SK-N-SH (cell line): Measurements from ENCODE around the gene PLPPR5. TPM values are rescaled to one million over a fixed set of nuclear protein-coding genes. Genes with fewer than 3 reads are reported as not detected.

Experiments used
- CTCF ChIA-PET: fragments of 300-600, 350-600 bp; formaldehyde crosslinking; extraction: SDS; loops from one replicate; lab custom pipeline; 2021; lab: Yijun Ruan, JAX
- POLR2A ChIA-PET: fragments of 350-600 bp; sonication (Branson Sonifier 250); formaldehyde crosslinking; extraction: SDS; loops from one replicate; lab custom pipeline; 2020; ENCODE audit warnings: antibody characterized with exemption, inconsistent platforms; lab: Yijun Ruan, JAX
- DNase-seq: peaks from one replicate; pipeline ENCODE4 v3.0.0; 2012
- H2AFZ ChIP-seq: fragments of 200-600 bp; sonication (generic); 2 replicates; pipeline ENCODE4 v1.8.1; 2016; ENCODE audit warnings: antibody characterized with exemption, mild to moderate bottlenecking, low read depth
- H3F3A ChIP-seq: fragments of 200-600 bp; sonication (generic); replicated peaks from 2 replicates; pipeline ENCODE3; 2016; ENCODE audit warnings: antibody characterized with exemption, mild to moderate bottlenecking; ENCODE audit not compliant: insufficient read depth
- H3K27ac ChIP-seq, 2 experiments: fragments of 200-500 bp in 1 of 2; fragments of 200-600 bp in 1 of 2; sonication (Bioruptor generic) in 1 of 2; sonication (generic), shearing (Covaris generic) in 1 of 2; 2 replicates each; pipeline versions ENCODE4 v1.5.1 to v1.6.1; 2014 to 2016; ENCODE audit warnings: low read depth in 2 of 2, inconsistent platforms in 1 of 2, low read length in 1 of 2, mild to moderate bottlenecking in 1 of 2, mixed read lengths in 1 of 2
- H3K27me3 ChIP-seq: fragments of 200-600 bp; sonication (generic), shearing (Covaris generic); 2 replicates; pipeline ENCODE4 v1.6.1; 2016; ENCODE audit warnings: mixed run types; ENCODE audit not compliant: insufficient read depth
- H3K36me3 ChIP-seq, 2 experiments: fragments of 200-500 bp in 1 of 2; fragments of 200-600 bp in 1 of 2; sonication (Bioruptor generic) in 1 of 2; sonication (generic) in 1 of 2; replicated peaks in 1 of 2; 2 replicates each; pipeline versions ENCODE3 to v1.5.1; 2014 to 2016; ENCODE audit warnings: low read length in 1 of 2, mild to moderate bottlenecking in 1 of 2; ENCODE audit not compliant: insufficient read depth in 2 of 2, control insufficient read depth in 1 of 2
- H3K4me1 ChIP-seq, 2 experiments: fragments of 200-500 bp in 1 of 2; fragments of 200-600 bp in 1 of 2; sonication (Bioruptor generic) in 1 of 2; sonication (generic), shearing (Covaris generic) in 1 of 2; 2 replicates each; pipeline versions ENCODE4 v1.5.1 to v1.6.1; 2014 to 2016; ENCODE audit warnings: low read depth in 1 of 2, low read length in 1 of 2, mixed run types in 1 of 2; ENCODE audit not compliant: insufficient read depth in 2 of 2, control insufficient read depth in 1 of 2
- H3K4me2 ChIP-seq: fragments of 200-600 bp; sonication (generic), shearing (Covaris generic); 2 replicates; pipeline ENCODE4 v1.6.1; 2017; ENCODE audit warnings: mixed run types
- H3K4me3 ChIP-seq, 2 experiments: fragments of 200-500 bp in 1 of 2; fragments of 200-600 bp in 1 of 2; sonication (Bioruptor generic) in 1 of 2; sonication (generic), shearing (Covaris generic) in 1 of 2; 2 replicates each; pipeline versions ENCODE4 v1.5.1 to v1.8.1; 2014 to 2016; ENCODE audit warnings: low read depth in 2 of 2, inconsistent platforms in 1 of 2, low read length in 1 of 2, mild to moderate bottlenecking in 1 of 2, mixed read lengths in 1 of 2, moderate library complexity in 1 of 2
- H3K79me2 ChIP-seq: fragments of 200-600 bp; sonication (generic); 2 replicates; pipeline ENCODE4 v1.8.1; 2017; ENCODE audit warnings: mild to moderate bottlenecking; ENCODE audit not compliant: insufficient read depth
- H3K9ac ChIP-seq: fragments of 200-600 bp; sonication (generic); 2 replicates; pipeline ENCODE4 v1.6.1; 2017; ENCODE audit warnings: mixed run types
- H3K9me2 ChIP-seq: fragments of 200-600 bp; sonication (generic); 2 replicates; pipeline ENCODE4 v1.6.1; 2017; ENCODE audit warnings: mixed run types
- H3K9me3 ChIP-seq: fragments of 200-600 bp; sonication (generic); 2 replicates; pipeline ENCODE4 v1.6.1; 2017; ENCODE audit warnings: mixed run types, mild to moderate bottlenecking, moderate library complexity
- H4K20me1 ChIP-seq: fragments of 200-600 bp; sonication (generic); 2 replicates; pipeline ENCODE4 v1.6.1; 2017; ENCODE audit warnings: mild to moderate bottlenecking, mixed run types; ENCODE audit not compliant: insufficient read depth
- CHD2 ChIP-seq: fragments of 150-350 bp; IDR thresholded peaks from 2 replicates; pipeline ENCODE4 v1.6.1; 2018; ENCODE audit warnings: low read length; ENCODE audit not compliant: partially characterized antibody
- FOSL2 ChIP-seq: IDR thresholded peaks from 2 replicates; pipeline ENCODE4 v1.4.0; 2012; ENCODE audit warnings: low read depth, mild to moderate bottlenecking, moderate library complexity, borderline replicate concordance
- GATA2 ChIP-seq: sonication (generic); formaldehyde crosslinking; IDR thresholded peaks from 2 replicates; pipeline ENCODE4 v1.5.0; 2020; ENCODE audit warnings: mild to moderate bottlenecking, missing genetic modification reagents
- JUND ChIP-seq: IDR thresholded peaks from 2 replicates; pipeline ENCODE4 v1.4.0; 2012
- MEF2A ChIP-seq: IDR thresholded peaks from 2 replicates; pipeline ENCODE4 v1.4.0; 2012; ENCODE audit warnings: low read depth, borderline replicate concordance
- MXI1 ChIP-seq: IDR thresholded peaks from 2 replicates; pipeline ENCODE4 v1.6.1; 2012; ENCODE audit warnings: mild to moderate bottlenecking, low read depth, low read length, improper control_type of control experiment
- NFIC ChIP-seq: IDR thresholded peaks from 2 replicates; pipeline ENCODE4 v1.4.0; 2012; ENCODE audit warnings: borderline replicate concordance
- NRF1 ChIP-seq: IDR thresholded peaks from 2 replicates; pipeline ENCODE4 v1.6.1; 2012; ENCODE audit warnings: low read depth, mild to moderate bottlenecking, low read length
- PBX3 ChIP-seq: IDR thresholded peaks from 2 replicates; pipeline ENCODE4; 2012
- RFX5 ChIP-seq: IDR thresholded peaks from 2 replicates; pipeline ENCODE4 v1.6.1; 2012; ENCODE audit warnings: mild to moderate bottlenecking, improper control_type of control experiment, low read length
- SIN3A ChIP-seq: IDR thresholded peaks from 2 replicates; pipeline ENCODE4 v1.6.1; 2012; ENCODE audit warnings: low read depth, mild to moderate bottlenecking, low read length, moderate library complexity, borderline replicate concordance
- SMC3 ChIP-seq: IDR thresholded peaks from 2 replicates; pipeline ENCODE4 v1.6.1; 2012; ENCODE audit warnings: low read depth, low read length, improper control_type of control experiment
- TCF12 ChIP-seq: IDR thresholded peaks from 2 replicates; pipeline ENCODE4 v1.4.0; 2012
- TEAD4 ChIP-seq: IDR thresholded peaks from 2 replicates; pipeline ENCODE4 v1.4.0; 2012; ENCODE audit warnings: mild to moderate bottlenecking, borderline replicate concordance; ENCODE audit not compliant: insufficient read depth
- YY1 ChIP-seq: IDR thresholded peaks from 2 replicates; pipeline ENCODE4 v1.4.0; 2012; ENCODE audit warnings: low read depth, mild to moderate bottlenecking
- ZBTB33 ChIP-seq: IDR thresholded peaks from 2 replicates; pipeline ENCODE4 v1.4.0; 2012; ENCODE audit warnings: low read depth, borderline replicate concordance
- polyA plus RNA-seq, 3 experiments: library from polyadenylated mRNA; depleted of rRNA; stranded (reverse); fragments of >200 nt; gene quantifications; 2 replicates each; pipeline ENCODE4 v1.2.3, GENCODE V29; 2012
- TF ChIP-seq, protein P1 (sequence below): IDR thresholded peaks from 2 replicates; pipeline ENCODE4 v1.6.1; 2012; ENCODE audit warnings: mild to moderate bottlenecking, low read depth, low read length, moderate library complexity
- TF ChIP-seq, protein P2 (sequence below): IDR thresholded peaks from 2 replicates; pipeline ENCODE4 v1.4.0; 2012; ENCODE audit warnings: low read depth

The PLPPR5 gene
- polyA plus RNA-seq, 1 of the 3 experiments (the other 2 are of a cell fraction): 0.23 TPM

DNA sequence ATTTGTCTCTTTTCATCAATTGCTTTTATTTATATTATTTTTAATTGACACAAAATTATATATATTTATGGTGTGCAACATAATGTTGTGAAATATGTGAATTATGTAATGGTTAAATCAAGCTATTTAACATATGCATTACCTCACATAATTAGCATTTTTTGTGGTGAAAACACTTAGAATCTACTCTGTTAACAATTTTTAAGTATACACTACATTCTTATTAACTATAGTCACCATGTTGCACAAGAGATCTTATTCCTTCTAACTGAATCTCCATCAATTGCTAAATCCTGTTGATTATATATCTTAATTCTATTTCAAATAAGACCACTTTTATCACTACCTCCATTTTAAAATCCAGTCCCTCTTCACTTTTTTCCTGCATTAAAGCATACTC lies 42.5 kb downstream of the PLPPR5 start (continued):
- TF ChIP-seq, protein P1, sequence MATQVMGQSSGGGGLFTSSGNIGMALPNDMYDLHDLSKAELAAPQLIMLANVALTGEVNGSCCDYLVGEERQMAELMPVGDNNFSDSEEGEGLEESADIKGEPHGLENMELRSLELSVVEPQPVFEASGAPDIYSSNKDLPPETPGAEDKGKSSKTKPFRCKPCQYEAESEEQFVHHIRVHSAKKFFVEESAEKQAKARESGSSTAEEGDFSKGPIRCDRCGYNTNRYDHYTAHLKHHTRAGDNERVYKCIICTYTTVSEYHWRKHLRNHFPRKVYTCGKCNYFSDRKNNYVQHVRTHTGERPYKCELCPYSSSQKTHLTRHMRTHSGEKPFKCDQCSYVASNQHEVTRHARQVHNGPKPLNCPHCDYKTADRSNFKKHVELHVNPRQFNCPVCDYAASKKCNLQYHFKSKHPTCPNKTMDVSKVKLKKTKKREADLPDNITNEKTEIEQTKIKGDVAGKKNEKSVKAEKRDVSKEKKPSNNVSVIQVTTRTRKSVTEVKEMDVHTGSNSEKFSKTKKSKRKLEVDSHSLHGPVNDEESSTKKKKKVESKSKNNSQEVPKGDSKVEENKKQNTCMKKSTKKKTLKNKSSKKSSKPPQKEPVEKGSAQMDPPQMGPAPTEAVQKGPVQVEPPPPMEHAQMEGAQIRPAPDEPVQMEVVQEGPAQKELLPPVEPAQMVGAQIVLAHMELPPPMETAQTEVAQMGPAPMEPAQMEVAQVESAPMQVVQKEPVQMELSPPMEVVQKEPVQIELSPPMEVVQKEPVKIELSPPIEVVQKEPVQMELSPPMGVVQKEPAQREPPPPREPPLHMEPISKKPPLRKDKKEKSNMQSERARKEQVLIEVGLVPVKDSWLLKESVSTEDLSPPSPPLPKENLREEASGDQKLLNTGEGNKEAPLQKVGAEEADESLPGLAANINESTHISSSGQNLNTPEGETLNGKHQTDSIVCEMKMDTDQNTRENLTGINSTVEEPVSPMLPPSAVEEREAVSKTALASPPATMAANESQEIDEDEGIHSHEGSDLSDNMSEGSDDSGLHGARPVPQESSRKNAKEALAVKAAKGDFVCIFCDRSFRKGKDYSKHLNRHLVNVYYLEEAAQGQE: no peak
- TF ChIP-seq ZBTB33 (no peak), FOSL2 (no peak), SMC3 (no peak), TEAD4 (no peak), YY1 (no peak), JUND (no peak), MEF2A (no peak), SIN3A (no peak), PBX3 (no peak)

GRCh38 chr1:98949621-98950020 lies 55.0 kb downstream of the PLPPR5 start:
- no peak for TF ChIP-seq TCF12
- no peak for TF ChIP-seq NFIC
- TF ChIP-seq, protein P2, sequence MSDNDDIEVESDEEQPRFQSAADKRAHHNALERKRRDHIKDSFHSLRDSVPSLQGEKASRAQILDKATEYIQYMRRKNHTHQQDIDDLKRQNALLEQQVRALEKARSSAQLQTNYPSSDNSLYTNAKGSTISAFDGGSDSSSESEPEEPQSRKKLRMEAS: no peak
- TF ChIP-seq NRF1: no peak
- no peak for TF ChIP-seq GATA2 (CRISPR knock-in tag)
- TF ChIP-seq FOSL2: no peak
- no peak for TF ChIP-seq MXI1
- no peak for TF ChIP-seq SIN3A
- no peak for TF ChIP-seq CHD2
- TF ChIP-seq MEF2A: no peak
- TF ChIP-seq TEAD4: no peak
- TF ChIP-seq YY1: no peak
- no peak for TF ChIP-seq RFX5
- no peak for TF ChIP-seq SMC3
- TF ChIP-seq, protein P1: no peak
- no peak overlapping the region for H3K4me3 ChIP-seq
- H4K20me1 ChIP-seq: no peaks in the 10 kb centered on the region
- DNase-seq: no peak
- CTCF ChIA-PET: no interaction called here
- H3K4me1 ChIP-seq: peaks cover 0 to 3% of the 10 kb centered on the region in 2 experiments; a peak in 2 of 4 replicates
- H3K27me3 ChIP-seq: no peaks in the 10 kb centered on the region
- H3K36me3 ChIP-seq: peaks cover 0 to 3% of the 10 kb centered on the region in 2 experiments
- H3K9ac ChIP-seq: no peak overlapping the region
- peak overlapping the region in 1 of 2 experiments; percentile 22; a peak in 1 of 4 replicates for H3K27ac ChIP-seq
- H3F3A ChIP-seq: no peaks in the 10 kb centered on the region
- H3K9me3 ChIP-seq: no peaks in the 10 kb centered on the region
- H3K9me2 ChIP-seq: no peaks in the 10 kb centered on the region
- no peak overlapping the region for H3K4me2 ChIP-seq
- no peak overlapping the region for H2AFZ ChIP-seq
- POLR2A ChIA-PET: no interaction called here
- H3K79me2 ChIP-seq: no peaks in the 10 kb centered on the region
